Smooth muscle cell (in vitro differentiated cells): ENCODE measurements around the gene RXRA. TPM values are rescaled to one million over a fixed set of nuclear protein-coding genes. Genes with fewer than 3 reads are reported as not detected.

Source experiments
- DNase-seq: peaks from one replicate; lab custom pipeline; 2025; ENCODE audit not compliant: unreplicated experiment; lab: John Stamatoyannopoulos, UW
- H2AFZ ChIP-seq: fragments of 200-600 bp; sonication (generic); 2 replicates; pipeline ENCODE4 v1.6.0; 2016; ENCODE audit warnings: antibody characterized with exemption, low read depth, mild to moderate bottlenecking
- H3F3A ChIP-seq: fragments of 200-600 bp; sonication (generic); 2 replicates; pipeline ENCODE4 v1.6.0; 2017; ENCODE audit warnings: antibody characterized with exemption, low read depth
- H3K27ac ChIP-seq: fragments of 200-600 bp; sonication (generic); 2 replicates; pipeline ENCODE4 v1.5.1; 2016; ENCODE audit warnings: low read depth, mild to moderate bottlenecking
- H3K27me3 ChIP-seq: fragments of 200-600 bp; sonication (generic); 2 replicates; pipeline ENCODE4 v1.6.1; 2016; ENCODE audit warnings: low read depth, mild to moderate bottlenecking
- H3K36me3 ChIP-seq: fragments of 200-600 bp; sonication (generic); 2 replicates; pipeline ENCODE4 v1.5.1; 2016; ENCODE audit warnings: low read depth
- H3K4me1 ChIP-seq: fragments of 200-600 bp; sonication (generic); 2 replicates; pipeline ENCODE4 v1.5.1; 2016; ENCODE audit warnings: low read depth
- H3K4me2 ChIP-seq: fragments of 200-600 bp; sonication (generic); 2 replicates; pipeline ENCODE4 v1.6.0; 2016; ENCODE audit warnings: mild to moderate bottlenecking
- H3K4me3 ChIP-seq: fragments of 200-600 bp; sonication (generic); 2 replicates; pipeline ENCODE4 v1.5.1; 2016; ENCODE audit warnings: mild to moderate bottlenecking
- H3K79me2 ChIP-seq: fragments of 200-600 bp; sonication (generic); 2 replicates; pipeline ENCODE4 v1.6.0; 2016; ENCODE audit warnings: low read depth, mild to moderate bottlenecking
- H3K9ac ChIP-seq: fragments of 200-600 bp; sonication (generic); 2 replicates; pipeline ENCODE4 v1.6.0; 2016; ENCODE audit warnings: low read depth
- H3K9me3 ChIP-seq: fragments of 200-600 bp; sonication (generic); replicated peaks from 2 replicates; pipeline ENCODE4 v1.5.1; 2016; ENCODE audit warnings: low read depth
- H4K20me1 ChIP-seq: fragments of 200-600 bp; sonication (generic); 2 replicates; pipeline ENCODE4 v1.6.0; 2016; ENCODE audit warnings: low read depth
- WGBS: methylation state at CpG from one replicate; pipeline ENCODE4 v1.1.7; 2016; ENCODE audit warnings: low lambda C conversion rate; 5-methylcytosine and 5-hydroxymethylcytosine counted together
- polyA plus RNA-seq: library from polyadenylated mRNA; unstranded; fragments of >200 nt; fragmentation: Nextera tagmentation; extraction: Ambion mirVana; gene quantifications from 2 replicates; pipeline ENCODE4 v1.2.1, GENCODE V29; 2016
- total RNA-seq: library from RNA; depleted of rRNA; stranded (reverse); fragments of >200 nt; gene quantifications from 2 replicates; pipeline ENCODE4 v1.2.3, GENCODE V29; 2014
- TF ChIP-seq, protein P1 (sequence below): fragments of 200-600 bp; sonication (generic); IDR thresholded peaks from 2 replicates; pipeline ENCODE4 v1.5.1; 2017; ENCODE audit warnings: borderline replicate concordance, mild to moderate bottlenecking, antibody characterized with exemption; ENCODE audit not compliant: insufficient read depth, poor library complexity, severe bottlenecking

RXRA gene
- total and polyA plus RNA-seq, 2 experiments from 2014 or later, result 8.9 to 23.1 TPM

DNA sequence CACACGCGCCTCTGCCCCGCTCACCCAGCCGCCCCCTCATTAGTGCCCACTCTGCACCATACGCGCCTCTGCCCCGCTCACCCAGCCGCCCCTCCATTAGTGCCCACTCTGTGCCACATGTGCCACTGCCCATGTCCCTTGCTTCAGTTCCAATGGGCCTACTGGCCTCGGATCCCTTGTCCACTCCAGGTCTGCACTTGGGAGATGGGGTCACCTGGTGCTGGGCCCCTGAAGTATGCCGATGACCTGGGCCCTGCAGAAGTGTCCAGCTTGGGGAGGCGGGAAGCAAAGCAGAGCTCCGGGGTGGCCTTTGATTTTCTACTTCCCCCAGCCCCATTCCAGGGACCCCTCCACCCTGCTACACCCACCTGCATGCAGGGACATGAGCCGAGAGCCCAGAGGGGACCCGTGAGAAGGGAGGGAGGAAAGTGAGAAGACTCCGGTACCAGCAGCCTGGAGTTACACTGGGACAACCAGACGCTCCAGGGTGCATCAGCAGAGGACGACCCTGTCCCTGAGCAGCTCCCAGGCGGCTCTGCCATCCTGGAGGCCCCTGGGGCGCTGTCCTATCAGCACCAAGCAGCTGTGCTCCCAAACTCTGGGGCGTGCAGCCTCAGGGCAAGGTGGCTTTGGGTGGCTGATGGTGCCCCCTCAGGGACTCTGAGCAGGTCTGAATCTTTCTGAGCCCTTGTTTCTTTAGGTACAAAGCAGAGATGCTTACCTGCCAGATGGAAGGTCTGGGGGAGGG is 140.8 kb downstream of the RXRA start:
- no peak overlapping the region for H3K4me2 ChIP-seq
- 81% methylated on average over 17 of the region's 20 CpGs for WGBS
- no peaks in the 10 kb centered on the region for H3K79me2 ChIP-seq
- no peaks in the 10 kb centered on the region for H3K4me1 ChIP-seq
- H3F3A ChIP-seq, result no peaks in the 10 kb centered on the region
- H2AFZ ChIP-seq, result no peak overlapping the region
- H3K36me3 ChIP-seq, result no peaks in the 10 kb centered on the region
- H4K20me1 ChIP-seq, result no peaks in the 10 kb centered on the region
- no peaks in the 10 kb centered on the region for H3K27me3 ChIP-seq
- no peak for DNase-seq
- H3K9ac ChIP-seq, result no peak overlapping the region
- no peak overlapping the region for H3K27ac ChIP-seq
- no peaks in the 10 kb centered on the region for H3K9me3 ChIP-seq
- TF ChIP-seq, protein P1, sequence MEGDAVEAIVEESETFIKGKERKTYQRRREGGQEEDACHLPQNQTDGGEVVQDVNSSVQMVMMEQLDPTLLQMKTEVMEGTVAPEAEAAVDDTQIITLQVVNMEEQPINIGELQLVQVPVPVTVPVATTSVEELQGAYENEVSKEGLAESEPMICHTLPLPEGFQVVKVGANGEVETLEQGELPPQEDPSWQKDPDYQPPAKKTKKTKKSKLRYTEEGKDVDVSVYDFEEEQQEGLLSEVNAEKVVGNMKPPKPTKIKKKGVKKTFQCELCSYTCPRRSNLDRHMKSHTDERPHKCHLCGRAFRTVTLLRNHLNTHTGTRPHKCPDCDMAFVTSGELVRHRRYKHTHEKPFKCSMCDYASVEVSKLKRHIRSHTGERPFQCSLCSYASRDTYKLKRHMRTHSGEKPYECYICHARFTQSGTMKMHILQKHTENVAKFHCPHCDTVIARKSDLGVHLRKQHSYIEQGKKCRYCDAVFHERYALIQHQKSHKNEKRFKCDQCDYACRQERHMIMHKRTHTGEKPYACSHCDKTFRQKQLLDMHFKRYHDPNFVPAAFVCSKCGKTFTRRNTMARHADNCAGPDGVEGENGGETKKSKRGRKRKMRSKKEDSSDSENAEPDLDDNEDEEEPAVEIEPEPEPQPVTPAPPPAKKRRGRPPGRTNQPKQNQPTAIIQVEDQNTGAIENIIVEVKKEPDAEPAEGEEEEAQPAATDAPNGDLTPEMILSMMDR, result no peak
- H3K4me3 ChIP-seq, result no peak overlapping the region

DNA sequence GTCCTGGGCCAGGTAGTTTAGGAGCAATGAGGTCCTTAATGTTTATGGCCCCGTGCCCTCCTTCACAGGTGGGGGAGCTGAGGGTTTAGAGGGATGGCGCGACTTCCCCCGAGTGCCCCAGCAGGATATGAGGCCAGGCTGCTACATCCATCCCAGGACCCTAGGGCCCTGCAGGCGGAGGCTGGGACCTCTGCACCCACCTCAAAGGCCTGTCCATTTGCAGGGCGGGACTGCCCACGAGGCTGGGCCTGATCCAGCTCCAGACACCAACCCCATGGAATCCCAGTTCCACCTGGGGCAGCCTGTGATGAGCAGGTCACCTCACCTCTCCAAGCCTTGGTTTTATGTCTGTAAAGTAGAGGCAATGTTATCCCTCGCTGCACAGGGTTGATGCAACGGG is 142.1 kb downstream of the RXRA start:
- Histone ChIP-seq H3K9me3 (no peaks in the 10 kb centered on the region), H3K4me1 (no peaks in the 10 kb centered on the region), H3K9ac (no peak overlapping the region), H3K79me2 (no peaks in the 10 kb centered on the region), H3F3A (no peaks in the 10 kb centered on the region), H3K36me3 (no peaks in the 10 kb centered on the region), H3K27me3 (no peaks in the 10 kb centered on the region), H4K20me1 (no peaks in the 10 kb centered on the region), H3K4me2 (no peak overlapping the region), H3K4me3 (no peak overlapping the region), H2AFZ (no peak overlapping the region), H3K27ac (no peak overlapping the region)
- TF ChIP-seq, protein P1, result no peak
- whole genome bisulfite sequencing, result 86% methylated on average over 9 of the region's 9 CpGs
- DNase-seq, result no peak

DNA sequence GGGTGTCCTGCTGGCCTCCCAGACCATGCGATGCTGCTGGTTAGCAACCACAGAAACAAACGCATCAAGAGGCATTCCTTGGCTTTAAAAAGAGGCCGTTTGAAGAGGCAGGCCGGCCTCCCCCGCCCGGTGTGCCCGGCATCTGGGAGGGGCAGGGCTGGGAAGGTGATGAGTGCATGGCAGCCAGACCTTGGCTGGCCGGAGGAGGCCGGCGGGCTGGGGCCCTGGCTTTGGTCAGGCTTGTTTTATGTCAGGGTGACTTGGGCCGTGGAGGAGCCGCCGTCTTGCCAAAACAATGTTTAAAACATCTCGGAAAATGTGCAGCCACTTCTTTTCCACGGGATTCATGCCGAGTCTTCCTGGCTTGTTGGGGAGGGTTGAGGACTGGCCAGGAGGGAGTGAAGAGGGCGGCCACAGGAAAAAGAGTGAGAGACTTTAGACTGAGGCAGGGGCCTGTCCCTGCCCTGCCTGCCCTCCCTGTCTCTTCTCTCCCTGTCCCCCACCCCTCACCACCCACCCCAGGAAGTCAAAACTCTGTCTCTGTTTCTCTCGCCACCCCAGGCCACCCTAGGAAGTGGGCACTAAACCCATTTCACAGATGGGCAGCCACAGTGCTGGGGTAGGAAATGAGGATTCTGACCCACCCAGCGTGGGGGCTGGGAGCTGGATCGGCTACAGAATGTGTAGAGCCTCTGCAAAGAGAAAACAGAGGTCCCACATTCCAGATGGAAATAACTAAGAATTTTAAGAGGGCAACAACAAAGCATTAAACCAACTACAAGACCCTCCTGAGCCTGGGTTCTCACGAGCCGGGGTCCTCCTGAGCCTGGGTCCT is 143.0 kb downstream of the RXRA start:
- no peaks in the 10 kb centered on the region for H3K4me1 ChIP-seq
- no peak overlapping the region for H2AFZ ChIP-seq
- no peak overlapping the region for H3K4me3 ChIP-seq
- H3K27ac ChIP-seq, result no peak overlapping the region
- H3K4me2 ChIP-seq, result no peak overlapping the region
- WGBS, result 56% methylated on average over 22 of the region's 22 CpGs
- DNase-seq, result no peak
- no peaks in the 10 kb centered on the region for H3F3A ChIP-seq
- no peaks in the 10 kb centered on the region for H3K79me2 ChIP-seq
- H3K9me3 ChIP-seq, result no peaks in the 10 kb centered on the region
- no peaks in the 10 kb centered on the region for H4K20me1 ChIP-seq
- H3K36me3 ChIP-seq, result no peaks in the 10 kb centered on the region
- TF ChIP-seq, protein P1, result no peak
- no peak overlapping the region for H3K9ac ChIP-seq
- no peaks in the 10 kb centered on the region for H3K27me3 ChIP-seq
